ENCODE data around the gene ARHGAP44. TPM values are rescaled to one million over a fixed set of nuclear protein-coding genes. Genes with fewer than 3 reads are reported as not detected.

Gene ARHGAP44
- total and polyA plus RNA-seq, 2 donors (not counting 3 experiments of a cell fraction or from before 2014, with no cell fraction given) = 0.11 to 0.42 TPM

GRCh38 chr17:13000561-13000960, 211.3 kb downstream of the ARHGAP44 start:
- Histone ChIP-seq H3K36me3 (ENCODE audit: control insufficient read depth in 2 of 2, extremely low read depth in 1 of 2, insufficient read depth in 2 of 2, low read length in 2 of 2) (peaks cover 38 to 60% of the 10 kb centered on the region in 2 experiments), H3K9me3 (replicated peaks; ENCODE audit: control insufficient read depth, insufficient read depth, low read length) (no peaks in the 10 kb centered on the region), H3K27ac (ENCODE audit: insufficient read depth, low read depth, low read length) (no peak overlapping the region), H2AFZ (ENCODE audit: low read depth, low read length) (no peak overlapping the region), H3K79me2 (ENCODE audit: control insufficient read depth, insufficient read depth, low read length) (no peaks in the 10 kb centered on the region), H3K4me2 (ENCODE audit: insufficient read depth, low read length) (no peak overlapping the region), H4K20me1 (replicated peaks; ENCODE audit: control insufficient read depth, extremely low read depth, insufficient read depth, low read length) (no peaks in the 10 kb centered on the region), H3K9me1 (replicated peaks; ENCODE audit: control insufficient read depth, extremely low read depth, insufficient read depth, low read length) (no peaks in the 10 kb centered on the region), H3K9ac (replicated peaks; ENCODE audit: extremely low read depth, insufficient read depth, low read length) (no peak overlapping the region), H3K4me3 (replicated peaks in 1 of 3; ENCODE audit: insufficient read depth in 1 of 3, low read depth in 1 of 3, low read length in 3 of 3) (no peak overlapping the region), H3K4me1 (ENCODE audit: control insufficient read depth, extremely low read depth, insufficient read depth, low read length) (no peaks in the 10 kb centered on the region), H3K27me3 (ENCODE audit: control insufficient read depth in 2 of 2, insufficient read depth in 2 of 2, low read length in 2 of 2) (no peaks in the 10 kb centered on the region)
- dilution Hi-C loops (cut with MboI; ENCODE audit: extremely low pct_ligation_motif_present, low sequenced_read_pairs) (no loop called here), intact Hi-C loops (cut with micrococcal nuclease) (no loop called here)
- no TSS peak for BruUV-seq (replicated peaks)
- CTCF ChIA-PET = no interaction called here
- POLR2A ChIA-PET = no interaction called here
- FAIRE-seq (no peak), DNase-seq (ENCODE audit: low read depth, low spot score) (no peak)
- TF ChIP-seq FOS (IDR thresholded peaks at IDR 0.05; ENCODE audit: borderline replicate concordance, insufficient read depth, low read length) (no peak), MAX (IDR thresholded peaks at IDR 0.05; ENCODE audit: insufficient read depth, insufficient read length) (no peak), JUN (IDR thresholded peaks at IDR 0.05; ENCODE audit: borderline replicate concordance, insufficient read depth, insufficient read length, low read depth) (no peak), GATA2 (IDR thresholded peaks at IDR 0.05; ENCODE audit: insufficient read depth, insufficient read length, low read depth, low read length) (no peak), MYC (IDR thresholded peaks at IDR 0.05; ENCODE audit: low read depth, low read length) (no peak), POLR2AphosphoS5 (IDR thresholded peaks at IDR 0.05; ENCODE audit: insufficient read depth, low read depth, low read length) (no peak)

- dilution Hi-C loops (cut with MboI; ENCODE audit: extremely low pct_ligation_motif_present, low sequenced_read_pairs) (no loop called here), intact Hi-C loops (cut with micrococcal nuclease) (no loop called here)
- Histone ChIP-seq H3K4me3 (replicated peaks in 1 of 3; ENCODE audit: insufficient read depth in 1 of 3, low read depth in 1 of 3, low read length in 3 of 3) (no peak overlapping the region), H3K4me1 (ENCODE audit: control insufficient read depth, extremely low read depth, insufficient read depth, low read length) (no peaks in the 10 kb centered on the region), H3K27me3 (ENCODE audit: control insufficient read depth in 2 of 2, insufficient read depth in 2 of 2, low read length in 2 of 2) (no peaks in the 10 kb centered on the region), H3K9ac (replicated peaks; ENCODE audit: extremely low read depth, insufficient read depth, low read length) (no peak overlapping the region), H3K79me2 (ENCODE audit: control insufficient read depth, insufficient read depth, low read length) (no peaks in the 10 kb centered on the region), H3K9me1 (replicated peaks; ENCODE audit: control insufficient read depth, extremely low read depth, insufficient read depth, low read length) (no peaks in the 10 kb centered on the region), H4K20me1 (replicated peaks; ENCODE audit: control insufficient read depth, extremely low read depth, insufficient read depth, low read length) (no peaks in the 10 kb centered on the region), H3K4me2 (ENCODE audit: insufficient read depth, low read length) (no peak overlapping the region), H3K9me3 (replicated peaks; ENCODE audit: control insufficient read depth, insufficient read depth, low read length) (no peaks in the 10 kb centered on the region), H3K36me3 (ENCODE audit: control insufficient read depth in 2 of 2, extremely low read depth in 1 of 2, insufficient read depth in 2 of 2, low read length in 2 of 2) (peaks cover 32 to 48% of the 10 kb centered on the region in 2 experiments), H3K27ac (ENCODE audit: insufficient read depth, low read depth, low read length) (no peak overlapping the region), H2AFZ (ENCODE audit: low read depth, low read length) (no peak overlapping the region)
- CTCF ChIA-PET = interaction anchor here (1.3 to 3.1 kb wide), 4 partner anchors 12 to 821 kb away, joined by 3 to 18 read pairs (median 6); partner anchors contain the start of gene ELAC2
- TF ChIP-seq EZH2 (IDR thresholded peaks at IDR 0.05; ENCODE audit: borderline replicate concordance, low read depth, low read length, severe bottlenecking) = no peak
- no peak for TF ChIP-seq POLR2AphosphoS5 (IDR thresholded peaks at IDR 0.05; ENCODE audit: insufficient read depth, low read depth, low read length)
- no peak for TF ChIP-seq MAX (IDR thresholded peaks at IDR 0.05; ENCODE audit: insufficient read depth, insufficient read length)
- TF ChIP-seq JUN (IDR thresholded peaks at IDR 0.05; ENCODE audit: borderline replicate concordance, insufficient read depth, insufficient read length, low read depth) = no peak
- TF ChIP-seq, protein P1, sequence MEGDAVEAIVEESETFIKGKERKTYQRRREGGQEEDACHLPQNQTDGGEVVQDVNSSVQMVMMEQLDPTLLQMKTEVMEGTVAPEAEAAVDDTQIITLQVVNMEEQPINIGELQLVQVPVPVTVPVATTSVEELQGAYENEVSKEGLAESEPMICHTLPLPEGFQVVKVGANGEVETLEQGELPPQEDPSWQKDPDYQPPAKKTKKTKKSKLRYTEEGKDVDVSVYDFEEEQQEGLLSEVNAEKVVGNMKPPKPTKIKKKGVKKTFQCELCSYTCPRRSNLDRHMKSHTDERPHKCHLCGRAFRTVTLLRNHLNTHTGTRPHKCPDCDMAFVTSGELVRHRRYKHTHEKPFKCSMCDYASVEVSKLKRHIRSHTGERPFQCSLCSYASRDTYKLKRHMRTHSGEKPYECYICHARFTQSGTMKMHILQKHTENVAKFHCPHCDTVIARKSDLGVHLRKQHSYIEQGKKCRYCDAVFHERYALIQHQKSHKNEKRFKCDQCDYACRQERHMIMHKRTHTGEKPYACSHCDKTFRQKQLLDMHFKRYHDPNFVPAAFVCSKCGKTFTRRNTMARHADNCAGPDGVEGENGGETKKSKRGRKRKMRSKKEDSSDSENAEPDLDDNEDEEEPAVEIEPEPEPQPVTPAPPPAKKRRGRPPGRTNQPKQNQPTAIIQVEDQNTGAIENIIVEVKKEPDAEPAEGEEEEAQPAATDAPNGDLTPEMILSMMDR (IDR thresholded peaks at IDR 0.05; ENCODE audit: extremely low read depth in 1 of 2, insufficient read depth in 1 of 2, low read depth in 1 of 2, low read length in 2 of 2) = no peak
- TF ChIP-seq MYC (IDR thresholded peaks at IDR 0.05; ENCODE audit: low read depth, low read length) = no peak
- TF ChIP-seq POLR2A (IDR thresholded peaks at IDR 0.05; ENCODE audit: low read depth, low read length) = no peak
- no peak for TF ChIP-seq GATA2 (IDR thresholded peaks at IDR 0.05; ENCODE audit: insufficient read depth, insufficient read length, low read depth, low read length)
- no peak for TF ChIP-seq FOS (IDR thresholded peaks at IDR 0.05; ENCODE audit: borderline replicate concordance, insufficient read depth, low read length)
- DNase-seq (ENCODE audit: low read depth, low spot score) (no peak), FAIRE-seq (no peak)
- no TSS peak for BruUV-seq (replicated peaks)
- POLR2A ChIA-PET = no interaction called here
Measured at GRCh38 chr17:13001991-13002615, 212.8 kb downstream of the ARHGAP44 start.

Data from endothelial cell of umbilical vein (primary cell).